ENCODE data around the gene MOV10. TPM values are rescaled to one million over a fixed set of nuclear protein-coding genes. Genes with fewer than 3 reads are reported as not detected.
A peak's percentile ranks its signal among the peaks of the same experiment; 100 is the strongest.

Gene MOV10
- total and polyA plus RNA-seq, 9 of the 15 experiments (the other 6 are each of a cell fraction or from before 2014, with no cell fraction given) = 16.7 to 105 (median 49.5) TPM

DNA sequence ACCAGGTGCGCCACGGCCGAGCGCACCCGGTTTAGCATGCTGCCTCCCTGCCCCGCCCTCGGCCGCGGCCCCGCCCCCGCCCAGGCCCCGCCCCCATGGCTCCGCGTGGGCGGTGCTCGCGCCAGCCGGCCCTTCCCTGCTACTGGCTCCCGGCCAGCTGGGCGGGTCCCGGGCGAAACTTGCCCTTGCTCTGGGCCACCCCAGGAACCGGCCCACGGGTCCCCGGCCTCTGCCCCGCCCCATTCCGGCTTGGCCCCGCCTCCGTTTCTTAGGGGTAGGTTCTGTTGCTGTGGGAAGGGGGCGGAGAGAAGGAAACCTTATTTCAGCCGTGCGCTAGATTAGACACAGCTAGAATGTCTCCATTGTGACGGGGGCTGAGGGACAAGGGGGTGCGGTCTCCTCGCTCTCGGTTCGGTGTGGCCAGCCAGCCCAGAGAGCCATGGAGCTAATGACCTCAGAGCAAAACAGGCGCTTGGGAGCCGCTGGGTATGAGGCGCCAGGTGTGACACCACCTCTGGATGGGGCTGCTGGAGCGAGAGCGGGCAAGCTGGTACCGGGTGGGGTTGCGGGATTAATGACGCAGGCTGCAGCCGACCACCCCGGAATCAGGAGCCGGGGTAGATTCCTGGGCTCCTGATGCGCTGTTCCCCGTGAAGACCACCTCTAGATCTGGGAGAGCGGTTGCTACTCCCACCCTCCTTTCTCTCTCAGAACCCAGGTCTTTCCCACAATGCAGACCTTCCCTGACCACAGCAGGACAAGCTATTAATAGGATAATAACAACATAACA is 41.0 kb downstream of the MOV10 start, which contains the start of gene PPM1J (continued):
- TF ChIP-seq HMGN3 (IDR thresholded peaks at IDR 0.05; ENCODE audit: borderline replicate concordance, extremely low read depth, insufficient read length, low read depth, low read length) (peak; percentile 2), ZNF77 (CRISPR knock-in tag; IDR thresholded peaks at IDR 0.05) (no peak), ESRRA (IDR thresholded peaks at IDR 0.05; ENCODE audit: borderline replicate concordance, low read depth) (0 out of 2 replicates have a peak, but pooled peaks have one; percentile 15), ASH1L (IDR thresholded peaks at IDR 0.05; ENCODE audit: borderline replicate concordance, low read depth, partially characterized antibody) (no peak), TAF9B (IDR thresholded peaks at IDR 0.05; ENCODE audit: partially characterized antibody) (no peak), RBFOX2 (IDR thresholded peaks at IDR 0.05; ENCODE audit: low read depth, low read length) (no peak), HMGXB4 (CRISPR knock-in tag; IDR thresholded peaks at IDR 0.05) (no peak), ETV5 (CRISPR knock-in tag; IDR thresholded peaks at IDR 0.05; ENCODE audit: low read depth) (no peak), RBM25 (IDR thresholded peaks at IDR 0.05; ENCODE audit: low read depth, low read length, severe bottlenecking) (no peak), EP400 (IDR thresholded peaks at IDR 0.05) (no peak), FIP1L1 (IDR thresholded peaks at IDR 0.05; ENCODE audit: low read depth, low read length, poor library complexity, severe bottlenecking) (no peak), ADNP (tag; IDR thresholded peaks at IDR 0.05) (no peak), RFX1 (IDR thresholded peaks at IDR 0.05) (peak; percentile 76), ZNF79 (CRISPR knock-in tag; IDR thresholded peaks at IDR 0.05; ENCODE audit: low read depth) (no peak), SRSF7 (optimal IDR thresholded peaks at IDR 0.05; ENCODE audit: low read depth, low read length) (no peak)
- TF ChIP-seq, protein P1, sequence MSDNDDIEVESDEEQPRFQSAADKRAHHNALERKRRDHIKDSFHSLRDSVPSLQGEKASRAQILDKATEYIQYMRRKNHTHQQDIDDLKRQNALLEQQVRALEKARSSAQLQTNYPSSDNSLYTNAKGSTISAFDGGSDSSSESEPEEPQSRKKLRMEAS (CRISPR knock-in tag; IDR thresholded peaks at IDR 0.05) = peak; percentile 46; the same call in 1 of the 2 replicates
- TF ChIP-seq, protein P2, sequence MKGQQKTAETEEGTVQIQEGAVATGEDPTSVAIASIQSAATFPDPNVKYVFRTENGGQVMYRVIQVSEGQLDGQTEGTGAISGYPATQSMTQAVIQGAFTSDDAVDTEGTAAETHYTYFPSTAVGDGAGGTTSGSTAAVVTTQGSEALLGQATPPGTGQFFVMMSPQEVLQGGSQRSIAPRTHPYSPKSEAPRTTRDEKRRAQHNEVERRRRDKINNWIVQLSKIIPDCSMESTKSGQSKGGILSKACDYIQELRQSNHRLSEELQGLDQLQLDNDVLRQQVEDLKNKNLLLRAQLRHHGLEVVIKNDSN (CRISPR knock-in tag; IDR thresholded peaks at IDR 0.05) = 0 out of 2 replicates have a peak, but pooled peaks have one; percentile 16
- TF ChIP-seq, protein P3, sequence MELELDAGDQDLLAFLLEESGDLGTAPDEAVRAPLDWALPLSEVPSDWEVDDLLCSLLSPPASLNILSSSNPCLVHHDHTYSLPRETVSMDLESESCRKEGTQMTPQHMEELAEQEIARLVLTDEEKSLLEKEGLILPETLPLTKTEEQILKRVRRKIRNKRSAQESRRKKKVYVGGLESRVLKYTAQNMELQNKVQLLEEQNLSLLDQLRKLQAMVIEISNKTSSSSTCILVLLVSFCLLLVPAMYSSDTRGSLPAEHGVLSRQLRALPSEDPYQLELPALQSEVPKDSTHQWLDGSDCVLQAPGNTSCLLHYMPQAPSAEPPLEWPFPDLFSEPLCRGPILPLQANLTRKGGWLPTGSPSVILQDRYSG (tag; conservative IDR thresholded peaks at IDR 0.05; ENCODE audit: low read depth) = no peak
- TF ChIP-seq, protein P4, sequence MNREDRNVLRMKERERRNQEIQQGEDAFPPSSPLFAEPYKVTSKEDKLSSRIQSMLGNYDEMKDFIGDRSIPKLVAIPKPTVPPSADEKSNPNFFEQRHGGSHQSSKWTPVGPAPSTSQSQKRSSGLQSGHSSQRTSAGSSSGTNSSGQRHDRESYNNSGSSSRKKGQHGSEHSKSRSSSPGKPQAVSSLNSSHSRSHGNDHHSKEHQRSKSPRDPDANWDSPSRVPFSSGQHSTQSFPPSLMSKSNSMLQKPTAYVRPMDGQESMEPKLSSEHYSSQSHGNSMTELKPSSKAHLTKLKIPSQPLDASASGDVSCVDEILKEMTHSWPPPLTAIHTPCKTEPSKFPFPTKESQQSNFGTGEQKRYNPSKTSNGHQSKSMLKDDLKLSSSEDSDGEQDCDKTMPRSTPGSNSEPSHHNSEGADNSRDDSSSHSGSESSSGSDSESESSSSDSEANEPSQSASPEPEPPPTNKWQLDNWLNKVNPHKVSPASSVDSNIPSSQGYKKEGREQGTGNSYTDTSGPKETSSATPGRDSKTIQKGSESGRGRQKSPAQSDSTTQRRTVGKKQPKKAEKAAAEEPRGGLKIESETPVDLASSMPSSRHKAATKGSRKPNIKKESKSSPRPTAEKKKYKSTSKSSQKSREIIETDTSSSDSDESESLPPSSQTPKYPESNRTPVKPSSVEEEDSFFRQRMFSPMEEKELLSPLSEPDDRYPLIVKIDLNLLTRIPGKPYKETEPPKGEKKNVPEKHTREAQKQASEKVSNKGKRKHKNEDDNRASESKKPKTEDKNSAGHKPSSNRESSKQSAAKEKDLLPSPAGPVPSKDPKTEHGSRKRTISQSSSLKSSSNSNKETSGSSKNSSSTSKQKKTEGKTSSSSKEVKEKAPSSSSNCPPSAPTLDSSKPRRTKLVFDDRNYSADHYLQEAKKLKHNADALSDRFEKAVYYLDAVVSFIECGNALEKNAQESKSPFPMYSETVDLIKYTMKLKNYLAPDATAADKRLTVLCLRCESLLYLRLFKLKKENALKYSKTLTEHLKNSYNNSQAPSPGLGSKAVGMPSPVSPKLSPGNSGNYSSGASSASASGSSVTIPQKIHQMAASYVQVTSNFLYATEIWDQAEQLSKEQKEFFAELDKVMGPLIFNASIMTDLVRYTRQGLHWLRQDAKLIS (CRISPR knock-in tag; IDR thresholded peaks at IDR 0.05) = no peak
